Prostate gland (tissue), 2 donors: ENCODE measurements around the gene KRTAP10-3. TPM values are rescaled to one million over a fixed set of nuclear protein-coding genes. Genes with fewer than 3 reads are reported as not detected.

ENCODE experiments used
- DNase-seq: peaks from one replicate; pipeline ENCODE4 v3.0.0-alpha.2; 2019; ENCODE audit warnings: low spot score
- H3K27ac ChIP-seq, 2 donors: fragments of 200-600 bp; sonication (generic); 2 replicates each; pipeline ENCODE4 v1.5.1; 2017 to 2019
- H3K27me3 ChIP-seq: fragments of 200-600 bp; sonication (generic); replicated peaks from 2 replicates; pipeline ENCODE4 v1.5.1; 2019; ENCODE audit not compliant: insufficient read depth
- H3K36me3 ChIP-seq, 2 donors: fragments of 200-600 bp; sonication (generic); 1 replicate in 1 of 2; 2 replicates in 1 of 2; pipeline versions ENCODE4 v1.5.1 to v1.8.1; 2017 to 2019
- H3K4me1 ChIP-seq: fragments of 200-600 bp; sonication (generic); replicated peaks from 2 replicates; pipeline ENCODE4 v1.5.1; 2019
- H3K4me3 ChIP-seq, 2 donors: fragments of 200-600 bp; sonication (generic); 2 replicates each; pipeline ENCODE4 v1.5.1; 2017 to 2019
- H3K9me3 ChIP-seq: fragments of 200-600 bp; sonication (generic); 2 replicates; pipeline ENCODE4 v1.5.1; 2017
- POLR2A ChIP-seq: fragments of 450-650 bp; IDR thresholded peaks from one replicate; pipeline ENCODE4 v1.6.1; 2016; ENCODE audit warnings: antibody characterized with exemption, mild to moderate bottlenecking
- POLR2AphosphoS5 ChIP-seq: sonication (generic); formaldehyde crosslinking; IDR thresholded peaks from one replicate; pipeline ENCODE4 v1.6.1; 2017; ENCODE audit warnings: antibody characterized with exemption
- WGBS: methylation state at CpG from one replicate; pipeline ENCODE4 v1.1.5; 2018; 5-methylcytosine and 5-hydroxymethylcytosine counted together
- intact Hi-C: fragments of 100-400 bp; cut with DNase I; formaldehyde crosslinking; loops from one replicate; pipeline ENCODE4 v1.14.2; 2022
- total RNA-seq, 2 donors: library from RNA; depleted of rRNA; stranded (reverse); fragments of >200 nt; gene quantifications; one replicate each; pipeline ENCODE4 v1.1.0, GENCODE V29; 2016
- TF ChIP-seq, protein P1 (sequence below), 4 experiments: fragments of 200-600 bp in 2 of 4; fragments of 450-650 bp in 2 of 4; sonication (generic) in 2 of 4; IDR thresholded peaks; 1 replicate in 3 of 4; 2 replicates in 1 of 4; pipeline ENCODE4 v1.5.1; 2016 to 2019; ENCODE audit warnings: antibody characterized with exemption in 4 of 4, mild to moderate bottlenecking in 2 of 4, moderate library complexity in 2 of 4

Gene KRTAP10-3
- total RNA-seq, 2 donors from 2014 or later, result not detected

DNA sequence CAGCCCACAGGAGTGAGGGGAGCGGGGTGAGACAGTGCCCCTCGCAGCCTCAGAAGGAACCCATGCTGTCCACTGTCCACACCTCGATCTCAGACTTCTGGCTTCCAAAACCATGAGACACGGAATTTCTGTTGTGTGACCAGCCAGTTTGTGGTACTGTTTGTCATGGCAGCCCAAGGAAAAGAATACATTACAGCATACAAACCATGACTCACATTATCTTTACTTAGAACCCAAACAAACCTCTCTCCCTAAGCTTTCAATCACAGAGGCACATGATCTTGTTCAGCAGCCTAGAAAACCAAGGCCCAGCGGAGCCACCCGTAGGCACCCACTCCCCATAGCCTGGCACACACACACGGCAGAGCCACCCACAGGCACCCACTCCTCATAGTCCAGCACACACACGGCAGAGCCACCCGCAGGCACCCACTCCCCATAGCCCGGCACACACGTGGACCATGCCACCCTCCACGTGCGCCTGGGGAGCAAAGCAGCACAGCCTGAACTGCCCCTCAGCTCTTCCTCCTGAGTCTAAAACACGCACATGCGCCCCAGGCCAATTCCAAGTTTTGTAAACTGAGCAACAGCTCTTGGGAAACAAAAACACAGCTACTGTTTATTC is 14.5 kb upstream of the KRTAP10-3 start:
- no peak for DNase-seq
- no peaks in the 10 kb centered on the region for H3K27me3 ChIP-seq
- TF ChIP-seq, protein P1, sequence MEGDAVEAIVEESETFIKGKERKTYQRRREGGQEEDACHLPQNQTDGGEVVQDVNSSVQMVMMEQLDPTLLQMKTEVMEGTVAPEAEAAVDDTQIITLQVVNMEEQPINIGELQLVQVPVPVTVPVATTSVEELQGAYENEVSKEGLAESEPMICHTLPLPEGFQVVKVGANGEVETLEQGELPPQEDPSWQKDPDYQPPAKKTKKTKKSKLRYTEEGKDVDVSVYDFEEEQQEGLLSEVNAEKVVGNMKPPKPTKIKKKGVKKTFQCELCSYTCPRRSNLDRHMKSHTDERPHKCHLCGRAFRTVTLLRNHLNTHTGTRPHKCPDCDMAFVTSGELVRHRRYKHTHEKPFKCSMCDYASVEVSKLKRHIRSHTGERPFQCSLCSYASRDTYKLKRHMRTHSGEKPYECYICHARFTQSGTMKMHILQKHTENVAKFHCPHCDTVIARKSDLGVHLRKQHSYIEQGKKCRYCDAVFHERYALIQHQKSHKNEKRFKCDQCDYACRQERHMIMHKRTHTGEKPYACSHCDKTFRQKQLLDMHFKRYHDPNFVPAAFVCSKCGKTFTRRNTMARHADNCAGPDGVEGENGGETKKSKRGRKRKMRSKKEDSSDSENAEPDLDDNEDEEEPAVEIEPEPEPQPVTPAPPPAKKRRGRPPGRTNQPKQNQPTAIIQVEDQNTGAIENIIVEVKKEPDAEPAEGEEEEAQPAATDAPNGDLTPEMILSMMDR (IDR thresholded peaks at IDR 0.05), result no peak
- TF ChIP-seq POLR2A, result no peak
- no peak for TF ChIP-seq POLR2AphosphoS5
- H3K4me3 ChIP-seq, result no peak overlapping the region
- H3K9me3 ChIP-seq, result no peaks in the 10 kb centered on the region
- H3K4me1 ChIP-seq, result no peaks in the 10 kb centered on the region
- 86% methylated on average over 15 of the region's 15 CpGs for WGBS
- intact Hi-C loops, result no loop called here
- H3K36me3 ChIP-seq, result no peaks in the 10 kb centered on the region
- no peak overlapping the region for H3K27ac ChIP-seq

DNA sequence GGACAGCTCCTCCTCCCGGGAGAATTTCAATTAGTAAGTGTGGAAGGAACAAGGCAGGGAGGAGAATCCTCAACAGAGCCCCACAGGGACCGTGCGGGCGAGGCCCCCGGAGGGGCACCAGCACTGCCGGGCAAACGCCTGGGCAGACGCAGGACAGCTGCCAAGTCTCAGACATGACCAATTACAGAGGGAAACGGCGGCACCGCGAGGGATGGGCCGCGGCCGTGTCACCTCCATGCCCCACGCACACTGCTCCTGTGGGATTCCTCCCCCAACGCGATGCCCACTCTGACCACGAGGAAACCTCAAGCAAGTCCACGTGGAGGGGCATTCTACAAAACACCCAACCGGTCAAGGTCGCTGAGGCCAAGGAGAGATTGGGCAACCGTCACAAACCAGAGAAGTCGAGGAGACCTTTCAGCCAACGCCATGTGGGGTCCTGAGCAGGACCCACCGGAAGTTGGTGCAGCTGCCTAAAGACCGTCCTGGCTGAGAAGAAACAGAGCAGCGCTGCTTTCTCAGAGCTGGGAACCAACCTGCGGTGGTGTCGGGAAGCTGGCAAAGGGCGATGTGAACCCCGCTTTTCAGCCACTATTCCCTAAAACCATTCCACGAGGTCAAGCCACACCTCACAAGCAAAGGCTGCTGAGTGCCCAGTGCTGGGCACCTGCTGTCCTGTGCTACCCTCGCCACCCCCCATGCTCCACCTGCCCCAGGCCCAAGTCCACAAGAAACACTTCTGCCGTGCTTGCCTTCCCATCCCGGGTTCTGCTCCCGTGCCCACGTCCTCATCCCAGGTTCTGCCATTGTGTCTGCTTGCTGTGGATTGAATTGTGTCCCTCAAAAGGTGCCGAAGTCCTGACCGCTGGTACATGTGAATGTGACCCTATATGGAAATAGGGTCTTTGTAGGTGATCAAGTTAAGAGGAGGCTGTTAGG is 13.5 kb upstream of the KRTAP10-3 start:
- Histone ChIP-seq H3K36me3 (no peaks in the 10 kb centered on the region), H3K27ac (no peak overlapping the region), H3K4me3 (no peak overlapping the region), H3K27me3 (no peaks in the 10 kb centered on the region), H3K4me1 (no peaks in the 10 kb centered on the region), H3K9me3 (no peaks in the 10 kb centered on the region)
- DNase-seq, result no peak
- WGBS, result 92% methylated on average over 40 of the region's 40 CpGs
- TF ChIP-seq POLR2A (no peak), POLR2AphosphoS5 (no peak)
- TF ChIP-seq, protein P1 (IDR thresholded peaks at IDR 0.05), result no peak
- intact Hi-C loops, result no loop called here

DNA sequence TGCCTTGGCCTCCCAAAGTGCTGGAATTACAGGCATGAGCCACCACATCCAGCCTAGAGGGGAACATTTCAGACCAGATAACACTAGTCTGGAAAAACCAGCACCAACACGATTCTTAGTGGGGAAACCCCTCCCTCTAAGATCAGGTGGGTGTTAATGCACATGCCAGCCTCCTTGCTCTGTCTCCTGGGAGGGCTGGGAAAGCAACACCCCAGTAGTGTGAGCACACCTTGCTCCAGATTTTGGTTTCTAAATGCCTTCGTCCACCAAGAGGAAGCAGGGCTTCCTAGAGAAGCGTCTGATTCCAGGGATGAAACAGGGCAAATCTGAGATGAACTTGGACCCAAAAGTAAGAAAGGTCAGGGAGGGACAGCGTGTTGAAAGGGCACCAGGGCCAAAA is 12.7 kb upstream of the KRTAP10-3 start:
- no peaks in the 10 kb centered on the region for H3K9me3 ChIP-seq
- WGBS, result 88% methylated on average over 4 of the region's 4 CpGs
- no peak for DNase-seq
- no peaks in the 10 kb centered on the region for H3K27me3 ChIP-seq
- no peak overlapping the region for H3K27ac ChIP-seq
- intact Hi-C loops, result no loop called here
- TF ChIP-seq, protein P1 (IDR thresholded peaks at IDR 0.05), result no peak
- no peak for TF ChIP-seq POLR2AphosphoS5
- no peak for TF ChIP-seq POLR2A
- no peaks in the 10 kb centered on the region for H3K4me1 ChIP-seq
- no peaks in the 10 kb centered on the region for H3K36me3 ChIP-seq
- no peak overlapping the region for H3K4me3 ChIP-seq

DNA sequence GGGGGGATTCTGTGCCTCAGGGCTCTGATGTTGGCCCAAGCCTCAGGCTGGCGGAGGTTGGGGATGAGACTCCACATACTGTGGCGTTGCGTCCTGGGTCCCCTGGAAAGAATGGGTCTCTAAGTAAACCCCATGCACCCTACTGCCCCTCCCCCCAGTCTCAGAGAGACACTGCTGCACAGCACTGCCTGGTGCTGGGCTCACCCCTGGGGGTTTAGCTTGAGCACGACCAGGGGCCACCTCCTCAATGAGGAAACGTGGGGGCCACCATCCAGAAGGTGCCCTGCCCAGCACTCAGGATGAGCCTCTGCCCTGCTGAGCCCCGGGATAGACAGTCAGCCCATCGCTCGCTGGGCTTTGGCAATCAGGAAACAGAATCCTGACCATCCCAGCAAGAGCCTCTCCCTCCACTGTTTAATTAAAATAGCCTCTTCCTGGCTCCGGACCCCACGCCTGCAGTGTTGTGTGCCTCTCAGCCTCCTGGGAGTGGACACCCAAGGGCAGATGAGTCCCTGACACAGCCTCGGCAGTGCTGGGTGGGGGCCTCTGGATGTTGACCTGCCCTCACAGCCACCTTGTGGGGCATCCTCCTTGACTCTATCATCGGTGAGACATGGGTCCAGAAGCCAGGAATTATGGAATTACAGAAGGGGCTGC is 11.4 kb upstream of the KRTAP10-3 start:
- 84% methylated on average over 12 of the region's 12 CpGs for WGBS
- H3K9me3 ChIP-seq, result no peaks in the 10 kb centered on the region
- no peak overlapping the region for H3K27ac ChIP-seq
- DNase-seq, result no peak
- TF ChIP-seq POLR2AphosphoS5 (no peak), POLR2A (no peak)
- TF ChIP-seq, protein P1 (IDR thresholded peaks at IDR 0.05), result no peak
- no peaks in the 10 kb centered on the region for H3K4me1 ChIP-seq
- no peaks in the 10 kb centered on the region for H3K27me3 ChIP-seq
- intact Hi-C loops, result no loop called here
- H3K36me3 ChIP-seq, result no peaks in the 10 kb centered on the region
- no peak overlapping the region for H3K4me3 ChIP-seq
